NB4 (cell line): ENCODE measurements around the gene AP4M1.

ENCODE experiments used
- DNase-seq: peaks from one replicate; pipeline ENCODE4 v3.0.0; 2010; ENCODE audit warnings: low read depth
- H3K4me3 ChIP-seq: one replicate; pipeline ENCODE4 v1.5.1; 2011; ENCODE audit warnings: mild to moderate bottlenecking, low read depth, low read length, moderate library complexity
- CTCF ChIP-seq: IDR thresholded peaks from one replicate; pipeline ENCODE4 v1.5.1; 2012; ENCODE audit warnings: low read depth, low read length
- MAX ChIP-seq: IDR thresholded peaks from 2 replicates; pipeline ENCODE4 v1.6.1; 2011; ENCODE audit warnings: low read depth, low read length
- MYC ChIP-seq: IDR thresholded peaks from 2 replicates; pipeline ENCODE4 v1.6.1; 2011; ENCODE audit warnings: low read depth, low read length
- POLR2A ChIP-seq: IDR thresholded peaks from 2 replicates; pipeline ENCODE4 v1.6.1; 2011; ENCODE audit warnings: mild to moderate bottlenecking; ENCODE audit not compliant: insufficient read length; ENCODE audit errors: extremely low read depth

AP4M1 gene

GRCh38 chr7:100064162-100064561, 37.3 kb upstream of the AP4M1 start:
- DNase-seq = no peak
- TF ChIP-seq MAX (no peak), POLR2A (no peak), CTCF (no peak), MYC (no peak)
- H3K4me3 ChIP-seq = no peak overlapping the region

- no peak overlapping the region for H3K4me3 ChIP-seq
- peak; percentile 78 for DNase-seq
- TF ChIP-seq MAX = no peak
- no peak for TF ChIP-seq CTCF
- TF ChIP-seq POLR2A = no peak
- no peak for TF ChIP-seq MYC
Observed at GRCh38 chr7:100065452-100066186, 35.8 kb upstream of the AP4M1 start.

GRCh38 chr7:100066953-100067352, 34.5 kb upstream of the AP4M1 start:
- TF ChIP-seq POLR2A = no peak
- TF ChIP-seq MYC = no peak
- no peak for TF ChIP-seq MAX
- TF ChIP-seq CTCF = no peak
- DNase-seq = no peak
- H3K4me3 ChIP-seq = no peak overlapping the region

GRCh38 chr7:100069991-100070390, 31.5 kb upstream of the AP4M1 start:
- no peak for TF ChIP-seq POLR2A
- no peak for TF ChIP-seq MYC
- TF ChIP-seq MAX = no peak
- TF ChIP-seq CTCF = no peak
- no peak overlapping the region for H3K4me3 ChIP-seq
- no peak for DNase-seq

GRCh38 chr7:100071018-100071723, 30.3 kb upstream of the AP4M1 start:
- H3K4me3 ChIP-seq = no peak overlapping the region
- no peak for TF ChIP-seq CTCF
- DNase-seq = no peak

- no peak for TF ChIP-seq MYC
- no peak for TF ChIP-seq MAX
- TF ChIP-seq POLR2A = no peak
- no peak for TF ChIP-seq CTCF
- H3K4me3 ChIP-seq = no peak overlapping the region
- DNase-seq = no peak
Observed at GRCh38 chr7:100072462-100072861, 29.0 kb upstream of the AP4M1 start.
